HG03108 (cell line): ENCODE measurements around the gene STT3A.
"Not testable (repeated sequence)": the region's sequence is repeated elsewhere in the genome, so short reads cannot be mapped to it uniquely, and the experiment has no call there.

ENCODE experiments used
- ATAC-seq: cut with Tn5 transposase; IDR thresholded peaks from one replicate; pipeline ENCODE4 v1.9.1; 2021; ENCODE audit warnings: moderate library complexity; ENCODE audit not compliant: unreplicated experiment

The STT3A gene

GRCh38 chr11:125592305-125593113 is at the start of gene STT3A:
STT3A (plus strand) TSS chr11:125592852; CDS start chr11:125595916, 3,064 bp downstream.
- ATAC-seq, result peak; percentile 99

- ATAC-seq, result no peak
Measured at GRCh38 chr11:125550780-125551179, 41.9 kb upstream of the STT3A start.

GRCh38 chr11:125551835-125552342 is 40.8 kb upstream of the STT3A start:
- ATAC-seq, result no peak

GRCh38 chr11:125552927-125553326 is 39.7 kb upstream of the STT3A start:
- no peak for ATAC-seq

- ATAC-seq, result no peak
Measured at GRCh38 chr11:125553357-125553756, 39.3 kb upstream of the STT3A start.

GRCh38 chr11:125554038-125554437 is 38.6 kb upstream of the STT3A start:
- ATAC-seq, result no peak

GRCh38 chr11:125559888-125560287 is 32.8 kb upstream of the STT3A start:
- ATAC-seq, result no peak

GRCh38 chr11:125561924-125562323 is 30.7 kb upstream of the STT3A start:
- ATAC-seq, result no peak

GRCh38 chr11:125562430-125562829 is 30.2 kb upstream of the STT3A start:
- no peak for ATAC-seq

GRCh38 chr11:125564357-125564756 is 28.3 kb upstream of the STT3A start:
- no peak for ATAC-seq

GRCh38 chr11:125566235-125566634 is 26.4 kb upstream of the STT3A start:
- no peak for ATAC-seq

- ATAC-seq, result peak; percentile 99
Measured at GRCh38 chr11:125568970-125569914, 23.4 kb upstream of the STT3A start, which contains the start of gene EI24. EI24 (plus strand) TSS chr11:125569477; CDS start chr11:125572528, 3,051 bp downstream.

- ATAC-seq, result no peak
Measured at GRCh38 chr11:125569915-125570621, 22.6 kb upstream of the STT3A start.

- no peak for ATAC-seq
Measured at GRCh38 chr11:125570952-125571351, 21.7 kb upstream of the STT3A start.

GRCh38 chr11:125572916-125573315 is 19.7 kb upstream of the STT3A start:
- ATAC-seq, result no peak

- not testable (repeated sequence) for ATAC-seq
Measured at GRCh38 chr11:125577181-125577580, 15.5 kb upstream of the STT3A start.

GRCh38 chr11:125578783-125579182 is 13.9 kb upstream of the STT3A start:
- no peak for ATAC-seq

GRCh38 chr11:125579811-125580210 is 12.8 kb upstream of the STT3A start:
- no peak for ATAC-seq

- no peak for ATAC-seq
Measured at GRCh38 chr11:125583496-125583895, 9.2 kb upstream of the STT3A start.

GRCh38 chr11:125585487-125585886 is 7.2 kb upstream of the STT3A start:
- no peak for ATAC-seq

- no peak for ATAC-seq
Measured at GRCh38 chr11:125586623-125587022, 6.0 kb upstream of the STT3A start.
